Upper lobe of left lung (tissue), 6 donors: ENCODE results near the gene PTPRM. TPM values are rescaled to one million over a fixed set of nuclear protein-coding genes. Genes with fewer than 3 reads are reported as not detected.
A peak's percentile ranks its signal among the peaks of the same experiment; 100 is the strongest.
"Not testable (repeated sequence)": the region's sequence is repeated elsewhere in the genome, so short reads cannot be mapped to it uniquely, and the experiment has no call there.

ENCODE experiments used
- ATAC-seq, 2 donors: fragments of 200-7000 bp; cut with Tn5 transposase; one replicate each; pipeline ENCODE4 v1.9.1; 2022; ENCODE audit warnings: mild to moderate bottlenecking in 2 of 2, moderate library complexity in 2 of 2; ENCODE audit not compliant: low FRiP score in 2 of 2
- DNase-seq, 2 donors: peaks; one replicate each; pipeline ENCODE4 v3.0.0-alpha.2; 2019 to 2020
- H3K27ac ChIP-seq, 4 donors: fragments of 200-600 bp; sonication (generic); one replicate each; pipeline ENCODE4 v1.5.1; 2016 to 2019
- H3K27me3 ChIP-seq, 4 donors: fragments of 200-600 bp; sonication (generic); one replicate each; pipeline ENCODE4 v1.5.1; 2017 to 2019
- H3K36me3 ChIP-seq, 4 donors: fragments of 200-600 bp; sonication (generic); one replicate each; pipeline ENCODE4 v1.5.1; 2016 to 2019
- H3K4me1 ChIP-seq, 4 donors: fragments of 200-600 bp; sonication (generic); one replicate each; pipeline ENCODE4 v1.5.1; 2018 to 2019
- H3K4me3 ChIP-seq, 4 donors: fragments of 200-600 bp; sonication (generic); one replicate each; pipeline ENCODE4 v1.5.1; 2017 to 2019; ENCODE audit warnings: mild to moderate bottlenecking in 2 of 4, moderate library complexity in 1 of 4
- H3K9me3 ChIP-seq, 4 donors: fragments of 200-600 bp; sonication (generic); one replicate each; pipeline ENCODE4 v1.5.1; 2018 to 2019
- CTCF ChIP-seq, 6 experiments: fragments of 450-650 bp in 4 of 6; fragments of 200-600 bp in 2 of 6; sonication (generic) in 2 of 6; IDR thresholded peaks; one replicate each; pipeline ENCODE4 v1.5.1; 2016 to 2019; ENCODE audit warnings: antibody characterized with exemption in 6 of 6
- EP300 ChIP-seq, 4 donors: sonication (generic); formaldehyde crosslinking; IDR thresholded peaks; one replicate each; pipeline ENCODE4 v1.5.1; 2017; ENCODE audit warnings: antibody characterized with exemption in 4 of 4, control low read depth in 2 of 4
- POLR2A ChIP-seq, 4 donors: fragments of 450-650 bp; IDR thresholded peaks; one replicate each; pipeline ENCODE4 v1.5.1; 2016 to 2017; ENCODE audit warnings: antibody characterized with exemption in 4 of 4, mild to moderate bottlenecking in 2 of 4
- POLR2AphosphoS5 ChIP-seq, 2 donors: sonication (generic); formaldehyde crosslinking; IDR thresholded peaks; one replicate each; pipeline ENCODE4 v1.5.1; 2017; ENCODE audit warnings: antibody characterized with exemption in 2 of 2
- WGBS, 2 donors: methylation state at CpG; one replicate each; pipeline ENCODE4 v1.1.5; 2017 to 2018; 5-methylcytosine and 5-hydroxymethylcytosine counted together
- total RNA-seq, 6 donors: library from RNA; depleted of rRNA in 4 of 6; stranded (reverse); fragments of >200 nt in 4 of 6; gene quantifications; one replicate each; pipeline versions ENCODE4 v1.1.0 to v1.2.1, GENCODE V29; 2016 to 2021
- donor health status: DM: no; HTN: no; CAD: no; lungs with moderate emphysema.
- donor health status: DM: no; HTN: yes; CAD: no; lungs with severe emphysema.

The PTPRM gene
- total RNA-seq, 6 donors from 2014 or later: 82.0 to 201 (median 154) TPM

- 42 to 43% methylated on average over 4 of the region's 4 CpGs for WGBS, 2 donors
- DNase-seq (no peak), ATAC-seq (no peak)
Observed at GRCh38 chr18:7958081-7958896, 391.2 kb downstream of the PTPRM start.

GRCh38 chr18:7958897-7959146 lies 391.7 kb downstream of the PTPRM start:
- Histone ChIP-seq H3K36me3 (no peaks in the 10 kb centered on the region), H3K4me1 (peaks cover 8 to 17% (median 11%) of the 10 kb centered on the region in 4 donors), H3K4me3 (no peak overlapping the region), H3K9me3 (no peaks in the 10 kb centered on the region), H3K27ac (peak overlapping the region; percentile 1 to 36 (median 12)), H3K27me3 (no peaks in the 10 kb centered on the region)
- TF ChIP-seq POLR2AphosphoS5 (IDR thresholded peaks at IDR 0.05) (no peak), POLR2A (IDR thresholded peaks at IDR 0.05) (no peak), CTCF (IDR thresholded peaks at IDR 0.05) (no peak), EP300 (IDR thresholded peaks at IDR 0.05) (no peak)
- ATAC-seq (no peak), DNase-seq (no peak)
- WGBS, 2 donors: 77 to 83% methylated on average over 1 of the region's 1 CpG

More at GRCh38 chr18:7958081-7958896, 391.2 kb downstream of the PTPRM start:
- no peaks in the 10 kb centered on the region for H3K9me3 ChIP-seq
- peak overlapping the region; percentile 1 to 36 (median 12) for H3K27ac ChIP-seq
- peaks cover 8 to 17% (median 9%) of the 10 kb centered on the region in 4 donors for H3K4me1 ChIP-seq
- TF ChIP-seq POLR2AphosphoS5 (IDR thresholded peaks at IDR 0.05) (no peak), CTCF (IDR thresholded peaks at IDR 0.05) (no peak), EP300 (IDR thresholded peaks at IDR 0.05) (no peak), POLR2A (IDR thresholded peaks at IDR 0.05) (no peak)
- no peaks in the 10 kb centered on the region for H3K36me3 ChIP-seq
- no peak overlapping the region for H3K4me3 ChIP-seq
- no peaks in the 10 kb centered on the region for H3K27me3 ChIP-seq

- 100% methylated on average over 7 of the region's 18 CpGs; no CpG with 5 or more reads in 1 of the 2 donors for WGBS, 2 donors
- DNase-seq: peak in 1 of 2 donors; percentile 47
- not testable (repeated sequence) for H3K27ac ChIP-seq, ATAC-seq, H3K9me3 ChIP-seq, H3K27me3 ChIP-seq, H3K36me3 ChIP-seq, H3K4me3 ChIP-seq, H3K4me1 ChIP-seq
Observed at GRCh38 chr18:7966682-7967081, 399.6 kb downstream of the PTPRM start.

GRCh38 chr18:7974200-7974874 lies 407.2 kb downstream of the PTPRM start:
- no peak overlapping the region for H3K27ac ChIP-seq
- TF ChIP-seq CTCF (IDR thresholded peaks at IDR 0.05) (no peak), POLR2A (IDR thresholded peaks at IDR 0.05) (no peak), EP300 (IDR thresholded peaks at IDR 0.05) (no peak), POLR2AphosphoS5 (IDR thresholded peaks at IDR 0.05) (no peak)
- no peak for ATAC-seq
- H3K27me3 ChIP-seq: no peaks in the 10 kb centered on the region
- DNase-seq: no peak
- no peak overlapping the region for H3K4me3 ChIP-seq
- H3K4me1 ChIP-seq: no peaks in the 10 kb centered on the region
- 92 to 93% methylated on average over 6 of the region's 6 CpGs for WGBS, 2 donors
- no peaks in the 10 kb centered on the region for H3K36me3 ChIP-seq
- no peaks in the 10 kb centered on the region for H3K9me3 ChIP-seq

GRCh38 chr18:7977897-7978296 lies 410.8 kb downstream of the PTPRM start:
- DNase-seq: no peak
- no peak for ATAC-seq
- 86% methylated on average over 4 of the region's 4 CpGs for WGBS, 2 donors
- H3K9me3 ChIP-seq: no peaks in the 10 kb centered on the region
- H3K4me3 ChIP-seq: no peak overlapping the region
- no peaks in the 10 kb centered on the region for H3K36me3 ChIP-seq
- TF ChIP-seq POLR2A (IDR thresholded peaks at IDR 0.05) (no peak), EP300 (IDR thresholded peaks at IDR 0.05) (no peak), POLR2AphosphoS5 (IDR thresholded peaks at IDR 0.05) (no peak), CTCF (IDR thresholded peaks at IDR 0.05) (no peak)
- no peak overlapping the region for H3K27ac ChIP-seq
- no peaks in the 10 kb centered on the region for H3K4me1 ChIP-seq
- no peaks in the 10 kb centered on the region for H3K27me3 ChIP-seq
